Astrocyte (in vitro differentiated cells and primary cell): ENCODE data around the gene ASAP2. TPM values are rescaled to one million over a fixed set of nuclear protein-coding genes. Genes with fewer than 3 reads are reported as not detected.

Source experiments
- DNase-seq: peaks from one replicate; pipeline ENCODE4 v3.0.0-alpha.2; 2010; ENCODE audit warnings: low read depth
- FAIRE-seq: peaks from 2 replicates; lab custom pipeline; 2011; peaks lifted over from hg19 to GRCh38; lab: Jason Lieb, UNC
- H2AFZ ChIP-seq: 2 replicates; pipeline ENCODE4 v1.6.0; 2012; ENCODE audit warnings: low read depth, low read length, inconsistent platforms
- H3K27ac ChIP-seq: 2 replicates; pipeline ENCODE4 v1.5.1; 2011; ENCODE audit warnings: low read depth, low read length, inconsistent platforms
- H3K27me3 ChIP-seq: 2 replicates; pipeline ENCODE4 v1.6.0; 2011; ENCODE audit warnings: low read length, inconsistent platforms; ENCODE audit not compliant: insufficient read depth
- H3K36me3 ChIP-seq: 2 replicates; pipeline ENCODE4 v1.5.1; 2011; ENCODE audit warnings: low read length, inconsistent platforms; ENCODE audit not compliant: insufficient read depth
- H3K4me1 ChIP-seq: 2 replicates; pipeline ENCODE4 v1.5.1; 2011; ENCODE audit warnings: low read length, inconsistent platforms; ENCODE audit not compliant: insufficient read depth
- H3K4me2 ChIP-seq: 2 replicates; pipeline ENCODE4 v1.6.0; 2012; ENCODE audit warnings: low read length, inconsistent platforms
- H3K4me3 ChIP-seq: 2 replicates; pipeline ENCODE4 v1.5.1; 2011; ENCODE audit warnings: low read depth, mild to moderate bottlenecking, low read length, inconsistent platforms; ENCODE audit not compliant: insufficient read depth
- H3K79me2 ChIP-seq: 2 replicates; pipeline ENCODE4 v1.6.0; 2012; ENCODE audit warnings: mild to moderate bottlenecking, low read length, inconsistent platforms; ENCODE audit not compliant: insufficient read depth
- H3K9ac ChIP-seq: 2 replicates; pipeline ENCODE4 v1.6.0; 2012; ENCODE audit warnings: mild to moderate bottlenecking, low read length, inconsistent platforms
- H3K9me3 ChIP-seq: 2 replicates; pipeline ENCODE4 v1.5.1; 2012; ENCODE audit warnings: low read depth, mild to moderate bottlenecking, low read length, inconsistent platforms; ENCODE audit not compliant: insufficient read depth
- H4K20me1 ChIP-seq: 2 replicates; pipeline ENCODE4 v1.6.0; 2012; ENCODE audit warnings: low read length, inconsistent platforms; ENCODE audit not compliant: insufficient read depth
- H3K27ac Mint-ChIP-seq: one replicate; pipeline ENCODE4 v1.8.0; 2021; ENCODE audit warnings: mild to moderate bottlenecking, mixed read lengths; ENCODE audit not compliant: unreplicated experiment
- H3K27me3 Mint-ChIP-seq: one replicate; pipeline ENCODE4 v1.8.0; 2021; ENCODE audit warnings: low read depth, mixed read lengths; ENCODE audit not compliant: unreplicated experiment
- H3K36me3 Mint-ChIP-seq: one replicate; pipeline ENCODE4 v1.8.0; 2021; ENCODE audit warnings: low read depth, mixed read lengths; ENCODE audit not compliant: unreplicated experiment
- H3K4me1 Mint-ChIP-seq: one replicate; pipeline ENCODE4 v1.8.0; 2021; ENCODE audit warnings: low read depth, mixed read lengths; ENCODE audit not compliant: unreplicated experiment
- H3K4me3 Mint-ChIP-seq: one replicate; pipeline ENCODE4 v1.8.0; 2021; ENCODE audit warnings: mild to moderate bottlenecking, moderate library complexity, mixed read lengths; ENCODE audit not compliant: unreplicated experiment
- H3K9me3 Mint-ChIP-seq: one replicate; pipeline ENCODE4 v1.8.0; 2021; ENCODE audit warnings: mild to moderate bottlenecking, mixed read lengths; ENCODE audit not compliant: unreplicated experiment
- CTCF ChIP-seq: IDR thresholded peaks from 2 replicates; pipeline ENCODE4 v1.5.1; 2011; ENCODE audit warnings: low read depth, mild to moderate bottlenecking, inconsistent platforms, low read length, moderate library complexity; ENCODE audit not compliant: insufficient read depth
- EZH2 ChIP-seq: IDR thresholded peaks from 2 replicates; pipeline ENCODE4 v1.6.1; 2012; ENCODE audit warnings: mild to moderate bottlenecking, low read length, inconsistent platforms; ENCODE audit not compliant: insufficient read depth
- total RNA-seq: library from RNA; stranded (reverse); gene quantifications from 2 replicates; pipeline ENCODE4 v1.2.1, GENCODE V29; 2021

Gene ASAP2
- total RNA-seq, 1 donor from 2014 or later = 62.6 TPM

DNA sequence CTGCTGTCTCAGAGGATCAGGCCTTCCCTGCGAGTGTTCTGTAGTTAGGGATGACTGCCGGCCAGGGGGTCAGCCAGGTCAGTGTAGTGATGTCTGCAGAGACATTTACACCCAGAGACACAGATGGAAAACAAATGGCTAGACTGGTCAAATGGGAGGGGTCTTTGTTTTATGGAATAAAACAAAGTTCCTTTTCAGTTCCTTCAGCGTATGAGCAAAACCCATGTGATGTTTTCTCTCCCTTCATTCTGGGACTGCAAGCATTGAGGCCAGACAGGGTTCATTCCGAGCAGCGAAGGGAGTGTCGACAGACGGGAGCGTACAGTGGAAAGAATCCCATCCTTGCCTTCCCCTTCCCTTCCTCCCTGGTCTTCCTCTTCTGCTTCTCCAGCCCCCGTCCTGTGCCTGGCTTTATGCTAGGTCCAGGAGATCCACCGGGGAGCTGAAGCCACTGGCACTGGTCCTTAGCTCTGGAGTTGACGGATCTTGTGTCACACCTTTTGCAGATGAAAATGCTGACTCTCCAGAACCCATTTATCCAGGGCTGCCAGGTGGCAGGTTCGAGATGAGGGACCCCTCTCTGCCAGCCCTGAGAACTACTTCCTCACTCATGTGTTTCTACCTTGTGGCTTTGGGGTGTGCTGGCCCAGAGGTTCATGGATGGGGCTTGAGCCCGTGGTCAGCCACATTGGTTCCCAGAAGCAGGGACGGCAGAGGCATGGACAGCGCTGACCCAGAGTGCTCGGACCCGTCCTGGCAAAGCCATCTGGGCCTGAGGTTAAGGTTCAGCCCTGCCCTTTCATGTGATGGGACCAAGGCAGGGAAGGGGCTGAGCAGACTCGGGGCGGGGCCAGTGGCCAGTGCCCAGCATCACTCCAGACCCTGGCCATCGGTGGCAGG lies 192.5 kb downstream of the ASAP2 start:
- no peak overlapping the region for H3K27ac ChIP-seq
- no peaks in the 10 kb centered on the region for H3K27me3 Mint-ChIP-seq
- no peak overlapping the region for H3K4me3 ChIP-seq
- peaks cover 24% of the 10 kb centered on the region for H3K36me3 ChIP-seq
- no peak for TF ChIP-seq EZH2
- H3K4me1 ChIP-seq = no peaks in the 10 kb centered on the region
- H3K27ac Mint-ChIP-seq = no peak overlapping the region
- H3K79me2 ChIP-seq = no peaks in the 10 kb centered on the region
- FAIRE-seq (no peak), DNase-seq (no peak)
- H3K27me3 ChIP-seq = no peaks in the 10 kb centered on the region
- no peaks in the 10 kb centered on the region for H4K20me1 ChIP-seq
- peaks cover 16% of the 10 kb centered on the region for H3K36me3 Mint-ChIP-seq
- no peaks in the 10 kb centered on the region for H3K9me3 ChIP-seq
- H3K4me2 ChIP-seq = no peak overlapping the region
- no peak overlapping the region for H3K9ac ChIP-seq
- no peak overlapping the region for H2AFZ ChIP-seq
- no peak overlapping the region for H3K4me3 Mint-ChIP-seq
- peaks cover 3% of the 10 kb centered on the region for H3K4me1 Mint-ChIP-seq
- H3K9me3 Mint-ChIP-seq = no peaks in the 10 kb centered on the region

GRCh38 chr2:9400268-9401058 lies 193.9 kb downstream of the ASAP2 start:
- no peak for FAIRE-seq
- no peak overlapping the region for H3K4me3 Mint-ChIP-seq
- Histone ChIP-seq H2AFZ (no peak overlapping the region), H3K9ac (no peak overlapping the region), H3K27ac (no peak overlapping the region), H4K20me1 (no peaks in the 10 kb centered on the region), H3K36me3 (peaks cover 18% of the 10 kb centered on the region), H3K9me3 (no peaks in the 10 kb centered on the region), H3K27me3 (no peaks in the 10 kb centered on the region), H3K4me3 (no peak overlapping the region), H3K4me2 (no peak overlapping the region), H3K79me2 (no peaks in the 10 kb centered on the region), H3K4me1 (no peaks in the 10 kb centered on the region)
- no peak for DNase-seq
- H3K9me3 Mint-ChIP-seq = no peaks in the 10 kb centered on the region
- no peak for TF ChIP-seq EZH2
- no peak for TF ChIP-seq CTCF
- H3K36me3 Mint-ChIP-seq = peaks cover 12% of the 10 kb centered on the region
- H3K4me1 Mint-ChIP-seq = peaks cover 3% of the 10 kb centered on the region
- H3K27me3 Mint-ChIP-seq = no peaks in the 10 kb centered on the region
- H3K27ac Mint-ChIP-seq = no peak overlapping the region

- FAIRE-seq = no peak
- Histone ChIP-seq H4K20me1 (no peaks in the 10 kb centered on the region), H3K79me2 (no peaks in the 10 kb centered on the region), H3K4me1 (no peaks in the 10 kb centered on the region), H3K9me3 (no peaks in the 10 kb centered on the region), H3K27me3 (no peaks in the 10 kb centered on the region), H3K36me3 (peaks cover 15% of the 10 kb centered on the region), H3K27ac (no peak overlapping the region), H3K4me3 (no peak overlapping the region), H3K4me2 (no peak overlapping the region), H2AFZ (no peak overlapping the region), H3K9ac (no peak overlapping the region)
- H3K27ac Mint-ChIP-seq = no peak overlapping the region
- peaks cover 8% of the 10 kb centered on the region for H3K36me3 Mint-ChIP-seq
- H3K9me3 Mint-ChIP-seq = no peaks in the 10 kb centered on the region
- H3K4me1 Mint-ChIP-seq = peaks cover 3% of the 10 kb centered on the region
- DNase-seq = no peak
- H3K4me3 Mint-ChIP-seq = no peak overlapping the region
- H3K27me3 Mint-ChIP-seq = no peaks in the 10 kb centered on the region
- TF ChIP-seq CTCF (no peak), EZH2 (no peak)
Measured at GRCh38 chr2:9401059-9401547, 194.5 kb downstream of the ASAP2 start.
